Right atrium auricular region (tissue), 2 donors: Measurements from ENCODE around the gene CACNA1B. TPM values are rescaled to one million over a fixed set of nuclear protein-coding genes. Genes with fewer than 3 reads are reported as not detected.

Source experiments
- DNase-seq: peaks from one replicate; pipeline ENCODE4 v3.0.0-alpha.2; 2019; ENCODE audit warnings: low spot score
- H3K27ac ChIP-seq, 2 donors: fragments of 200-600 bp; sonication (generic); 1 replicate in 1 of 2; 2 replicates in 1 of 2; pipeline ENCODE4 v1.5.1; 2016 to 2019
- H3K27me3 ChIP-seq, 2 donors: fragments of 200-600 bp; sonication (generic); one replicate each; pipeline versions ENCODE4 v1.5.1 to v1.6.0; 2017 to 2019
- H3K36me3 ChIP-seq: fragments of 200-600 bp; sonication (generic); one replicate; pipeline ENCODE4 v1.5.1; 2016
- H3K4me1 ChIP-seq, 2 donors: fragments of 200-600 bp; sonication (generic); one replicate each; pipeline versions ENCODE4 v1.5.1 to v1.6.0; 2017 to 2019
- H3K4me3 ChIP-seq, 2 donors: fragments of 200-600 bp; sonication (generic); 1 replicate in 1 of 2; 2 replicates in 1 of 2; pipeline ENCODE4 v1.5.1; 2017 to 2019; ENCODE audit warnings: mild to moderate bottlenecking in 1 of 2, moderate library complexity in 1 of 2
- H3K9me3 ChIP-seq, 2 donors: fragments of 200-600 bp; sonication (generic); one replicate each; pipeline ENCODE4 v1.5.1; 2019
- CTCF ChIP-seq, 2 donors: fragments of 200-600 bp; sonication (generic); IDR thresholded peaks; one replicate each; pipeline ENCODE4 v1.5.1; 2019; ENCODE audit warnings: antibody characterized with exemption in 2 of 2
- total RNA-seq, 2 donors: library from RNA; depleted of rRNA; stranded (reverse); fragments of >200 nt; gene quantifications; one replicate each; pipeline ENCODE4 v1.1.0, GENCODE V29; 2016

Gene CACNA1B
- total RNA-seq, 2 donors from 2014 or later: 0.04 to 0.41 TPM

GRCh38 chr9:138049085-138049778 lies 171.7 kb downstream of the CACNA1B start:
- Histone ChIP-seq H3K36me3 (no peaks in the 10 kb centered on the region), H3K4me3 (no peak overlapping the region), H3K27ac (no peak overlapping the region), H3K27me3 (no peaks in the 10 kb centered on the region), H3K4me1 (no peaks in the 10 kb centered on the region), H3K9me3 (no peaks in the 10 kb centered on the region)
- DNase-seq: no peak
- no peak for TF ChIP-seq CTCF (IDR thresholded peaks at IDR 0.05)

- Histone ChIP-seq H3K27ac (no peak overlapping the region), H3K27me3 (no peaks in the 10 kb centered on the region), H3K9me3 (no peaks in the 10 kb centered on the region), H3K4me1 (no peaks in the 10 kb centered on the region), H3K4me3 (no peak overlapping the region), H3K36me3 (no peaks in the 10 kb centered on the region)
- TF ChIP-seq CTCF (IDR thresholded peaks at IDR 0.05): no peak
- peak; percentile 54 for DNase-seq
Measured at GRCh38 chr9:138049779-138050471, 172.3 kb downstream of the CACNA1B start.

- TF ChIP-seq CTCF (IDR thresholded peaks at IDR 0.05): no peak
- peak; percentile 28 for DNase-seq
- no peaks in the 10 kb centered on the region for H3K9me3 ChIP-seq
- no peaks in the 10 kb centered on the region for H3K36me3 ChIP-seq
- H3K4me1 ChIP-seq: no peaks in the 10 kb centered on the region
- H3K27ac ChIP-seq: no peak overlapping the region
- H3K27me3 ChIP-seq: no peaks in the 10 kb centered on the region
- H3K4me3 ChIP-seq: no peak overlapping the region
Measured at GRCh38 chr9:138050472-138051330, 173.1 kb downstream of the CACNA1B start.

- Histone ChIP-seq H3K9me3 (no peaks in the 10 kb centered on the region), H3K36me3 (no peaks in the 10 kb centered on the region), H3K4me1 (no peaks in the 10 kb centered on the region), H3K4me3 (no peak overlapping the region), H3K27me3 (no peaks in the 10 kb centered on the region), H3K27ac (no peak overlapping the region)
- DNase-seq: no peak
- TF ChIP-seq CTCF (IDR thresholded peaks at IDR 0.05): no peak
Measured at GRCh38 chr9:138051586-138052321, 174.2 kb downstream of the CACNA1B start.

GRCh38 chr9:138052322-138052615 lies 174.7 kb downstream of the CACNA1B start:
- no peak overlapping the region for H3K4me3 ChIP-seq
- no peak overlapping the region for H3K27ac ChIP-seq
- peak; percentile 30 for DNase-seq
- no peaks in the 10 kb centered on the region for H3K36me3 ChIP-seq
- TF ChIP-seq CTCF (IDR thresholded peaks at IDR 0.05): no peak
- H3K9me3 ChIP-seq: no peaks in the 10 kb centered on the region
- H3K4me1 ChIP-seq: no peaks in the 10 kb centered on the region
- no peaks in the 10 kb centered on the region for H3K27me3 ChIP-seq
